NCI-H446 treated with DMSO at 0.1 percent for 48 hours (cell line): Measurements from ENCODE around the gene N4BP2.

Source experiments
- DNase-seq: peaks from one replicate; lab custom pipeline; 2025; lab: John Stamatoyannopoulos, UW

The N4BP2 gene

GRCh38 chr4:40157436-40157835 is 100.8 kb downstream of the N4BP2 start:
- no peak for DNase-seq

- DNase-seq = no peak
Observed at GRCh38 chr4:40160258-40160657, 103.6 kb downstream of the N4BP2 start.

GRCh38 chr4:40164459-40164858 is 107.8 kb downstream of the N4BP2 start:
- no peak for DNase-seq

- DNase-seq = no peak
Observed at GRCh38 chr4:40165916-40166315, 109.3 kb downstream of the N4BP2 start.

- DNase-seq = no peak
Observed at GRCh38 chr4:40168070-40168469, 111.4 kb downstream of the N4BP2 start.

GRCh38 chr4:40170588-40170987 is 113.9 kb downstream of the N4BP2 start:
- DNase-seq = no peak

- DNase-seq = no peak
Observed at GRCh38 chr4:40173470-40173875, 116.8 kb downstream of the N4BP2 start.

- DNase-seq = no peak
Observed at GRCh38 chr4:40176602-40177001, 120.0 kb downstream of the N4BP2 start.

GRCh38 chr4:40177591-40177990 is 120.9 kb downstream of the N4BP2 start:
- no peak for DNase-seq

- no peak for DNase-seq
Observed at GRCh38 chr4:40178672-40179071, 122.0 kb downstream of the N4BP2 start.

- no peak for DNase-seq
Observed at GRCh38 chr4:40179360-40179759, 122.7 kb downstream of the N4BP2 start.

GRCh38 chr4:40180356-40180755 is 123.7 kb downstream of the N4BP2 start:
- no peak for DNase-seq

GRCh38 chr4:40182001-40182400 is 125.4 kb downstream of the N4BP2 start:
- no peak for DNase-seq

GRCh38 chr4:40182954-40183353 is 126.3 kb downstream of the N4BP2 start:
- DNase-seq = no peak

- no peak for DNase-seq
Observed at GRCh38 chr4:40183615-40184411, 127.2 kb downstream of the N4BP2 start.

GRCh38 chr4:40185830-40186664 is 129.4 kb downstream of the N4BP2 start:
- DNase-seq = no peak

- DNase-seq = no peak
Observed at GRCh38 chr4:40186665-40187014, 130.0 kb downstream of the N4BP2 start.

GRCh38 chr4:40187386-40187906 is 130.8 kb downstream of the N4BP2 start:
- DNase-seq = no peak

GRCh38 chr4:40190019-40190418 is 133.4 kb downstream of the N4BP2 start:
- DNase-seq = no peak

GRCh38 chr4:40190465-40190864 is 133.8 kb downstream of the N4BP2 start:
- DNase-seq = no peak

GRCh38 chr4:40190880-40191815 is 134.5 kb downstream of the N4BP2 start:
- no peak for DNase-seq
